SK-N-SH (cell line): Measurements from ENCODE around the gene RAB23. TPM values are rescaled to one million over a fixed set of nuclear protein-coding genes. Genes with fewer than 3 reads are reported as not detected.

Source experiments
- CTCF ChIA-PET: fragments of 300-600, 350-600 bp; formaldehyde crosslinking; extraction: SDS; loops from one replicate; lab custom pipeline; 2021; lab: Yijun Ruan, JAX
- POLR2A ChIA-PET: fragments of 350-600 bp; sonication (Branson Sonifier 250); formaldehyde crosslinking; extraction: SDS; loops from one replicate; lab custom pipeline; 2020; ENCODE audit warnings: antibody characterized with exemption, inconsistent platforms; lab: Yijun Ruan, JAX
- DNase-seq: peaks from one replicate; pipeline ENCODE4 v3.0.0; 2012
- H2AFZ ChIP-seq: fragments of 200-600 bp; sonication (generic); 2 replicates; pipeline ENCODE4 v1.8.1; 2016; ENCODE audit warnings: antibody characterized with exemption, mild to moderate bottlenecking, low read depth
- H3F3A ChIP-seq: fragments of 200-600 bp; sonication (generic); replicated peaks from 2 replicates; pipeline ENCODE3; 2016; ENCODE audit warnings: antibody characterized with exemption, mild to moderate bottlenecking; ENCODE audit not compliant: insufficient read depth
- H3K27ac ChIP-seq, 2 experiments: fragments of 200-500 bp in 1 of 2; fragments of 200-600 bp in 1 of 2; sonication (Bioruptor generic) in 1 of 2; sonication (generic), shearing (Covaris generic) in 1 of 2; 2 replicates each; pipeline versions ENCODE4 v1.5.1 to v1.6.1; 2014 to 2016; ENCODE audit warnings: low read depth in 2 of 2, inconsistent platforms in 1 of 2, low read length in 1 of 2, mild to moderate bottlenecking in 1 of 2, mixed read lengths in 1 of 2
- H3K27me3 ChIP-seq: fragments of 200-600 bp; sonication (generic), shearing (Covaris generic); 2 replicates; pipeline ENCODE4 v1.6.1; 2016; ENCODE audit warnings: mixed run types; ENCODE audit not compliant: insufficient read depth
- H3K36me3 ChIP-seq, 2 experiments: fragments of 200-500 bp in 1 of 2; fragments of 200-600 bp in 1 of 2; sonication (Bioruptor generic) in 1 of 2; sonication (generic) in 1 of 2; replicated peaks in 1 of 2; 2 replicates each; pipeline versions ENCODE3 to v1.5.1; 2014 to 2016; ENCODE audit warnings: low read length in 1 of 2, mild to moderate bottlenecking in 1 of 2; ENCODE audit not compliant: insufficient read depth in 2 of 2, control insufficient read depth in 1 of 2
- H3K4me1 ChIP-seq, 2 experiments: fragments of 200-500 bp in 1 of 2; fragments of 200-600 bp in 1 of 2; sonication (Bioruptor generic) in 1 of 2; sonication (generic), shearing (Covaris generic) in 1 of 2; 2 replicates each; pipeline versions ENCODE4 v1.5.1 to v1.6.1; 2014 to 2016; ENCODE audit warnings: low read depth in 1 of 2, low read length in 1 of 2, mixed run types in 1 of 2; ENCODE audit not compliant: insufficient read depth in 2 of 2, control insufficient read depth in 1 of 2
- H3K4me2 ChIP-seq: fragments of 200-600 bp; sonication (generic), shearing (Covaris generic); 2 replicates; pipeline ENCODE4 v1.6.1; 2017; ENCODE audit warnings: mixed run types
- H3K4me3 ChIP-seq, 2 experiments: fragments of 200-500 bp in 1 of 2; fragments of 200-600 bp in 1 of 2; sonication (Bioruptor generic) in 1 of 2; sonication (generic), shearing (Covaris generic) in 1 of 2; 2 replicates each; pipeline versions ENCODE4 v1.5.1 to v1.8.1; 2014 to 2016; ENCODE audit warnings: low read depth in 2 of 2, inconsistent platforms in 1 of 2, low read length in 1 of 2, mild to moderate bottlenecking in 1 of 2, mixed read lengths in 1 of 2, moderate library complexity in 1 of 2
- H3K79me2 ChIP-seq: fragments of 200-600 bp; sonication (generic); 2 replicates; pipeline ENCODE4 v1.8.1; 2017; ENCODE audit warnings: mild to moderate bottlenecking; ENCODE audit not compliant: insufficient read depth
- H3K9ac ChIP-seq: fragments of 200-600 bp; sonication (generic); 2 replicates; pipeline ENCODE4 v1.6.1; 2017; ENCODE audit warnings: mixed run types
- H3K9me2 ChIP-seq: fragments of 200-600 bp; sonication (generic); 2 replicates; pipeline ENCODE4 v1.6.1; 2017; ENCODE audit warnings: mixed run types
- H3K9me3 ChIP-seq: fragments of 200-600 bp; sonication (generic); 2 replicates; pipeline ENCODE4 v1.6.1; 2017; ENCODE audit warnings: mixed run types, mild to moderate bottlenecking, moderate library complexity
- H4K20me1 ChIP-seq: fragments of 200-600 bp; sonication (generic); 2 replicates; pipeline ENCODE4 v1.6.1; 2017; ENCODE audit warnings: mild to moderate bottlenecking, mixed run types; ENCODE audit not compliant: insufficient read depth
- ELF1 ChIP-seq: IDR thresholded peaks from 2 replicates; pipeline ENCODE4 v1.4.0; 2012
- FOXJ3 ChIP-seq: sonication (generic); formaldehyde crosslinking; IDR thresholded peaks from 2 replicates; pipeline ENCODE4 v1.5.1; 2020; ENCODE audit warnings: mild to moderate bottlenecking, missing genetic modification reagents
- GABPA ChIP-seq: IDR thresholded peaks from 2 replicates; pipeline ENCODE4 v1.4.0; 2012; ENCODE audit warnings: low read depth, mild to moderate bottlenecking
- GATA2 ChIP-seq: sonication (generic); formaldehyde crosslinking; IDR thresholded peaks from 2 replicates; pipeline ENCODE4 v1.5.0; 2020; ENCODE audit warnings: mild to moderate bottlenecking, missing genetic modification reagents
- MEF2A ChIP-seq: IDR thresholded peaks from 2 replicates; pipeline ENCODE4 v1.4.0; 2012; ENCODE audit warnings: low read depth, borderline replicate concordance
- NFIC ChIP-seq: IDR thresholded peaks from 2 replicates; pipeline ENCODE4 v1.4.0; 2012; ENCODE audit warnings: borderline replicate concordance
- RFX5 ChIP-seq: IDR thresholded peaks from 2 replicates; pipeline ENCODE4 v1.6.1; 2012; ENCODE audit warnings: mild to moderate bottlenecking, improper control_type of control experiment, low read length
- SIN3A ChIP-seq: IDR thresholded peaks from 2 replicates; pipeline ENCODE4 v1.6.1; 2012; ENCODE audit warnings: low read depth, mild to moderate bottlenecking, low read length, moderate library complexity, borderline replicate concordance
- TAF1 ChIP-seq: IDR thresholded peaks from 2 replicates; pipeline ENCODE4 v1.6.1; 2012; ENCODE audit warnings: low read depth, mild to moderate bottlenecking, low read length, moderate library complexity, borderline replicate concordance
- TEAD4 ChIP-seq: IDR thresholded peaks from 2 replicates; pipeline ENCODE4 v1.4.0; 2012; ENCODE audit warnings: mild to moderate bottlenecking, borderline replicate concordance; ENCODE audit not compliant: insufficient read depth
- WGBS: methylation state at CpG from one replicate; pipeline ENCODE4 v1.1.6; 2017; ENCODE audit warnings: low lambda C conversion rate; 5-methylcytosine and 5-hydroxymethylcytosine counted together
- polyA plus RNA-seq, 3 experiments: library from polyadenylated mRNA; depleted of rRNA; stranded (reverse); fragments of >200 nt; gene quantifications; 2 replicates each; pipeline ENCODE4 v1.2.3, GENCODE V29; 2012
- TF ChIP-seq, protein P1 (sequence below): IDR thresholded peaks from 2 replicates; pipeline ENCODE4 v1.6.1; 2012; ENCODE audit warnings: mild to moderate bottlenecking, low read depth, low read length, moderate library complexity
- TF ChIP-seq, protein P2 (sequence below): fragments of 150-350 bp; IDR thresholded peaks from 2 replicates; pipeline ENCODE4 v1.6.1; 2016; ENCODE audit warnings: mild to moderate bottlenecking, low read depth, low read length
- TF ChIP-seq, protein P3 (sequence below): fragments of 150-350 bp; IDR thresholded peaks from 2 replicates; pipeline ENCODE4 v1.6.1; 2017; ENCODE audit warnings: antibody characterized with exemption, low read length, low read depth, borderline replicate concordance
- TF ChIP-seq, protein P4 (sequence below): IDR thresholded peaks from 2 replicates; pipeline ENCODE4; 2012
- TF ChIP-seq, protein P5 (sequence below): IDR thresholded peaks from 2 replicates; pipeline ENCODE4 v1.4.0; 2012; ENCODE audit warnings: low read depth, borderline replicate concordance

Gene RAB23
- polyA plus RNA-seq, 1 of the 3 experiments (the other 2 are of a cell fraction): 6.6 TPM

DNA sequence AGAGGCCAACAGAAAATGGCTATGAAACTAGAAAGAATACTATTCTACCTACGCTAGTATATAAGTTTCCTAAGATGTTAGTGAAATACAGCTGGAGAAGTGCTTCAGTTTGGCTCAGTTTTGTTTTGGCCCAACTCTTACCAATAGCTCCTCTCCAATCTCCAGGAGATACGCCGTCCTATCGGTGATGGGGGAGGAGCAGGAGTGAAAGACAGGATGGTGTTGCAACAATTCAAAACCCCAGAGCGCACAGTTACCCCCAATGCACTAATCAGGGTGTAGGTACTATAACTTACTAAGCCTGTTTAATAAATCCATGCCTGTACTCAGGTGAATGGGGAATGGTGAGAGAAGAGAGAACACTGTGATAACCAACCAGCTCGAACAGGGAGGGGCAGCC, 24.2 kb upstream of the RAB23 start:
- no peak overlapping the region for H3K9ac ChIP-seq
- H3F3A ChIP-seq: no peaks in the 10 kb centered on the region
- ChIA-PET CTCF (no interaction called here), POLR2A (no interaction called here)
- no peaks in the 10 kb centered on the region for H4K20me1 ChIP-seq
- H3K27me3 ChIP-seq: no peaks in the 10 kb centered on the region
- H3K4me1 ChIP-seq: peaks cover 0 to 7% of the 10 kb centered on the region in 2 experiments; a peak in 1 of 4 replicates
- H3K36me3 ChIP-seq: no peaks in the 10 kb centered on the region
- DNase-seq: no peak
- H3K4me3 ChIP-seq: no peak overlapping the region
- H3K4me2 ChIP-seq: no peak overlapping the region
- no peak overlapping the region for H3K27ac ChIP-seq
- WGBS: 84% methylated on average over 6 of the region's 6 CpGs
- H2AFZ ChIP-seq: no peak overlapping the region
- H3K9me3 ChIP-seq: no peaks in the 10 kb centered on the region
- TF ChIP-seq, protein P1, sequence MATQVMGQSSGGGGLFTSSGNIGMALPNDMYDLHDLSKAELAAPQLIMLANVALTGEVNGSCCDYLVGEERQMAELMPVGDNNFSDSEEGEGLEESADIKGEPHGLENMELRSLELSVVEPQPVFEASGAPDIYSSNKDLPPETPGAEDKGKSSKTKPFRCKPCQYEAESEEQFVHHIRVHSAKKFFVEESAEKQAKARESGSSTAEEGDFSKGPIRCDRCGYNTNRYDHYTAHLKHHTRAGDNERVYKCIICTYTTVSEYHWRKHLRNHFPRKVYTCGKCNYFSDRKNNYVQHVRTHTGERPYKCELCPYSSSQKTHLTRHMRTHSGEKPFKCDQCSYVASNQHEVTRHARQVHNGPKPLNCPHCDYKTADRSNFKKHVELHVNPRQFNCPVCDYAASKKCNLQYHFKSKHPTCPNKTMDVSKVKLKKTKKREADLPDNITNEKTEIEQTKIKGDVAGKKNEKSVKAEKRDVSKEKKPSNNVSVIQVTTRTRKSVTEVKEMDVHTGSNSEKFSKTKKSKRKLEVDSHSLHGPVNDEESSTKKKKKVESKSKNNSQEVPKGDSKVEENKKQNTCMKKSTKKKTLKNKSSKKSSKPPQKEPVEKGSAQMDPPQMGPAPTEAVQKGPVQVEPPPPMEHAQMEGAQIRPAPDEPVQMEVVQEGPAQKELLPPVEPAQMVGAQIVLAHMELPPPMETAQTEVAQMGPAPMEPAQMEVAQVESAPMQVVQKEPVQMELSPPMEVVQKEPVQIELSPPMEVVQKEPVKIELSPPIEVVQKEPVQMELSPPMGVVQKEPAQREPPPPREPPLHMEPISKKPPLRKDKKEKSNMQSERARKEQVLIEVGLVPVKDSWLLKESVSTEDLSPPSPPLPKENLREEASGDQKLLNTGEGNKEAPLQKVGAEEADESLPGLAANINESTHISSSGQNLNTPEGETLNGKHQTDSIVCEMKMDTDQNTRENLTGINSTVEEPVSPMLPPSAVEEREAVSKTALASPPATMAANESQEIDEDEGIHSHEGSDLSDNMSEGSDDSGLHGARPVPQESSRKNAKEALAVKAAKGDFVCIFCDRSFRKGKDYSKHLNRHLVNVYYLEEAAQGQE: no peak
- TF ChIP-seq, protein P2, sequence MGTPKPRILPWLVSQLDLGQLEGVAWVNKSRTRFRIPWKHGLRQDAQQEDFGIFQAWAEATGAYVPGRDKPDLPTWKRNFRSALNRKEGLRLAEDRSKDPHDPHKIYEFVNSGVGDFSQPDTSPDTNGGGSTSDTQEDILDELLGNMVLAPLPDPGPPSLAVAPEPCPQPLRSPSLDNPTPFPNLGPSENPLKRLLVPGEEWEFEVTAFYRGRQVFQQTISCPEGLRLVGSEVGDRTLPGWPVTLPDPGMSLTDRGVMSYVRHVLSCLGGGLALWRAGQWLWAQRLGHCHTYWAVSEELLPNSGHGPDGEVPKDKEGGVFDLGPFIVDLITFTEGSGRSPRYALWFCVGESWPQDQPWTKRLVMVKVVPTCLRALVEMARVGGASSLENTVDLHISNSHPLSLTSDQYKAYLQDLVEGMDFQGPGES: no peak
- no peak for TF ChIP-seq TEAD4
- TF ChIP-seq GATA2 (CRISPR knock-in tag): no peak
- no peak for TF ChIP-seq RFX5
- no peak for TF ChIP-seq GABPA
- TF ChIP-seq, protein P3, sequence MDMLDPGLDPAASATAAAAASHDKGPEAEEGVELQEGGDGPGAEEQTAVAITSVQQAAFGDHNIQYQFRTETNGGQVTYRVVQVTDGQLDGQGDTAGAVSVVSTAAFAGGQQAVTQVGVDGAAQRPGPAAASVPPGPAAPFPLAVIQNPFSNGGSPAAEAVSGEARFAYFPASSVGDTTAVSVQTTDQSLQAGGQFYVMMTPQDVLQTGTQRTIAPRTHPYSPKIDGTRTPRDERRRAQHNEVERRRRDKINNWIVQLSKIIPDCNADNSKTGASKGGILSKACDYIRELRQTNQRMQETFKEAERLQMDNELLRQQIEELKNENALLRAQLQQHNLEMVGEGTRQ: no peak
- TF ChIP-seq FOXJ3 (CRISPR knock-in tag): no peak
- no peak for TF ChIP-seq MEF2A
- TF ChIP-seq, protein P4, sequence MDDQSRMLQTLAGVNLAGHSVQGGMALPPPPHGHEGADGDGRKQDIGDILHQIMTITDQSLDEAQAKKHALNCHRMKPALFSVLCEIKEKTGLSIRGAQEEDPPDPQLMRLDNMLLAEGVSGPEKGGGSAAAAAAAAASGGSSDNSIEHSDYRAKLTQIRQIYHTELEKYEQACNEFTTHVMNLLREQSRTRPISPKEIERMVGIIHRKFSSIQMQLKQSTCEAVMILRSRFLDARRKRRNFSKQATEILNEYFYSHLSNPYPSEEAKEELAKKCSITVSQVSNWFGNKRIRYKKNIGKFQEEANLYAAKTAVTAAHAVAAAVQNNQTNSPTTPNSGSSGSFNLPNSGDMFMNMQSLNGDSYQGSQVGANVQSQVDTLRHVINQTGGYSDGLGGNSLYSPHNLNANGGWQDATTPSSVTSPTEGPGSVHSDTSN: no peak
- no peak for TF ChIP-seq SIN3A
- TF ChIP-seq ELF1: no peak
- TF ChIP-seq, protein P5, sequence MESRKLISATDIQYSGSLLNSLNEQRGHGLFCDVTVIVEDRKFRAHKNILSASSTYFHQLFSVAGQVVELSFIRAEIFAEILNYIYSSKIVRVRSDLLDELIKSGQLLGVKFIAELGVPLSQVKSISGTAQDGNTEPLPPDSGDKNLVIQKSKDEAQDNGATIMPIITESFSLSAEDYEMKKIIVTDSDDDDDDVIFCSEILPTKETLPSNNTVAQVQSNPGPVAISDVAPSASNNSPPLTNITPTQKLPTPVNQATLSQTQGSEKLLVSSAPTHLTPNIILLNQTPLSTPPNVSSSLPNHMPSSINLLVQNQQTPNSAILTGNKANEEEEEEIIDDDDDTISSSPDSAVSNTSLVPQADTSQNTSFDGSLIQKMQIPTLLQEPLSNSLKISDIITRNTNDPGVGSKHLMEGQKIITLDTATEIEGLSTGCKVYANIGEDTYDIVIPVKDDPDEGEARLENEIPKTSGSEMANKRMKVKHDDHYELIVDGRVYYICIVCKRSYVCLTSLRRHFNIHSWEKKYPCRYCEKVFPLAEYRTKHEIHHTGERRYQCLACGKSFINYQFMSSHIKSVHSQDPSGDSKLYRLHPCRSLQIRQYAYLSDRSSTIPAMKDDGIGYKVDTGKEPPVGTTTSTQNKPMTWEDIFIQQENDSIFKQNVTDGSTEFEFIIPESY: no peak
- no peak for TF ChIP-seq TAF1
- no peak for TF ChIP-seq NFIC
- TF ChIP-seq, all 33 proteins: peak for 0
- Histone ChIP-seq H3K79me2 (no peaks in the 10 kb centered on the region), H3K9me2 (no peaks in the 10 kb centered on the region)
